ENCODE data around the gene OSBP. TPM values are rescaled to one million over a fixed set of nuclear protein-coding genes. Genes with fewer than 3 reads are reported as not detected.
"Not testable (repeated sequence)": the region's sequence is repeated elsewhere in the genome, so short reads cannot be mapped to it uniquely, and the experiment has no call there.

Gene OSBP
- total RNA-seq, 1 donor from 2014 or later, result 39.5 TPM

DNA sequence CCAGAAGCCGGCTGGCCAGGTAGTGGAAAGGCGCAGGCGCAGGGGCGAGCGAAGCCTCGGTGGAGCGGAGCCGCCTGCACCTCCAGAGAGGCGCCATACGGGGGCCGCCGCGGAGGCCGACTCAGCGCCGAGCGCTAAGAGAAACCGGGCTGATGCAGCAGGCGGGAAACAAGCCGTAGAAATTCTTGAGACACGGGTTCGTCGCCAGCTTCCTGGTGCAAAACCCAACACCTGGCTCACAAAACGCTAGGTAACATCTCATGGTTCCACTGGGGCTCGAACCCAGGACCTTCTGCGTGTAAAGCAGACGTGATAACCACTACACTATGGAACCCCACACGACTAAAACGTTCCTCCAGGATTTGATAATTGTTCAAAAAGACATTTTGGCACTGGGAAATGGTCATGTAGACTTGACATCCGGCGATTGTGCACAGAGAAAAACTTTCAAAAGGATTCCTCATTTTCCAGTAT lies 65.2 kb downstream of the OSBP start:
- H3K27ac Mint-ChIP-seq (ENCODE audit: unreplicated experiment), result peak overlapping the region; percentile 99
- peak; percentile 84 for DNase-seq (ENCODE audit: low spot score)
- H3K4me3 Mint-ChIP-seq (ENCODE audit: unreplicated experiment), result peak overlapping the region; percentile 91
- peaks cover 31% of the 10 kb centered on the region for H3K4me1 Mint-ChIP-seq (ENCODE audit: unreplicated experiment)
- H3K36me3 Mint-ChIP-seq (ENCODE audit: low read depth, unreplicated experiment), result peaks cover 8% of the 10 kb centered on the region
- H3K27me3 Mint-ChIP-seq (ENCODE audit: unreplicated experiment), result peaks cover 19% of the 10 kb centered on the region
- H3K9me3 Mint-ChIP-seq (ENCODE audit: unreplicated experiment), result no peaks in the 10 kb centered on the region
- TF ChIP-seq CTCF (IDR thresholded peaks at IDR 0.05; ENCODE audit: unreplicated experiment), result peak; percentile 27

DNA sequence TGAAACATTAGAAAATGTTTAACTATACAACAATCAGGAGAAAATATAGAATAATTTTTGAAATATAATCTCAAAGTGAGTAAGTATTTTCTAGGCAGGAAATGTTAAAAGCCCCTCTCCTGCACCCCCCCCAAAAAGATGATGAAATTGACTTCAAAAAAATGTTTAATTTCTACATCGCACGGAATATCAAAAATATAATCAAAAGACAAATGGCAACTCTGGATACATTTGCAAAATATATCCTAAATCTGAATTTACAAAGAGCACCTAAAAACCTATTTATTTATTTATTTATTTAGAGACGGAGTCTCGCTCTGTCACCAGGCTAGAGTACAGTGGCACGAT lies 67.3 kb downstream of the OSBP start:
- TF ChIP-seq CTCF (IDR thresholded peaks at IDR 0.05; ENCODE audit: unreplicated experiment), result no peak
- DNase-seq (ENCODE audit: low spot score), result no peak
- peaks cover 29% of the 10 kb centered on the region for H3K4me1 Mint-ChIP-seq (ENCODE audit: unreplicated experiment)
- peaks cover 8% of the 10 kb centered on the region for H3K36me3 Mint-ChIP-seq (ENCODE audit: low read depth, unreplicated experiment)
- peaks cover 18% of the 10 kb centered on the region for H3K27me3 Mint-ChIP-seq (ENCODE audit: unreplicated experiment)
- peak overlapping the region; percentile 59 for H3K27ac Mint-ChIP-seq (ENCODE audit: unreplicated experiment)
- H3K9me3 Mint-ChIP-seq (ENCODE audit: unreplicated experiment), result no peaks in the 10 kb centered on the region
- no peak overlapping the region for H3K4me3 Mint-ChIP-seq (ENCODE audit: unreplicated experiment)

GRCh38 chr11:59547605-59548308 lies 67.8 kb downstream of the OSBP start:
- not testable (repeated sequence) for H3K4me3 Mint-ChIP-seq (ENCODE audit: unreplicated experiment); H3K9me3 Mint-ChIP-seq (ENCODE audit: unreplicated experiment); DNase-seq (ENCODE audit: low spot score); H3K36me3 Mint-ChIP-seq (ENCODE audit: low read depth, unreplicated experiment)
- Mint-ChIP-seq H3K27me3 (ENCODE audit: unreplicated experiment) (peaks cover 18% of the 10 kb centered on the region), H3K27ac (ENCODE audit: unreplicated experiment) (peak overlapping the region; percentile 59), H3K4me1 (ENCODE audit: unreplicated experiment) (peaks cover 27% of the 10 kb centered on the region)

DNA sequence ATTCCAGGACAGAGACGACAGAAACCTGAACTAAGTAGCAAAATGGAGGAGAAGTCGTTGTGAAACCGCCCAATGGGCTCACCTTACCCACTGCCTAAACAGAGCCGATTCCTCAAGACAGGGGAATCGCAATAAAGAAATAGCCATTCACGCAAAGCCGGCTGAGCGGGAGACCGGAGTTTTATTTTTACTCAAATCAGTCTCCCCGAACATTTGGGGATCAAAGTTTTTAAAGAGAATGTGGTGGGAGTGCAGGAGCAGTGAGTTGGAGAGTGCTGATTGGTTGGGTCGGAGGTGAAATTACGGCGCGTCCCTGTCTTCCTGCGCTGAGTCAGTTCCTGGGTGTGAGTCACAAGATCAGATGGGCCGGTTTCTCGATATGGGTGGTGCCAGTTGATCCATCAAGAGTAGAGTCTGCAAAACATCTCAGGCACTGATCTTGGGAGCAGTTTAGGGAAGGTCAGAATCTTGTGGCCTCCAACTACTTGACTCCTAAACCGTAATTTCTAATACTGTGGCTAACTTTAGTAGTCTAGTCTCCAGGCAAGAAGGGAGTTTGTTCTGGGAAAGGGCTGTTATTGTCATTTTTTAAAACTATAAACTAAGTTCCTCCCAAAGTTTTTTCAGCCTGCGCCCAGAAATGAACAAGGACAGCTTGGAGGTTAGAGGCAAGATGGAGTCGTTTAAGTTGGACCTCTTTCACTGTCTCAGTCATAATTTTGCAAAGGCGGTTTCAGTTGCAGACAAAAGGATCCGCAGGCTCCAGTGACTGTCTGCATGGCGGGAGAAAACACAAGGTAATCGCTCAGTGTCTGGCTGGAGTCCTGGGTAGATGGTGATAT lies 70.2 kb downstream of the OSBP start:
- no peak for DNase-seq (ENCODE audit: low spot score)
- Mint-ChIP-seq H3K9me3 (ENCODE audit: unreplicated experiment) (no peaks in the 10 kb centered on the region), H3K4me1 (ENCODE audit: unreplicated experiment) (peaks cover 17% of the 10 kb centered on the region), H3K4me3 (ENCODE audit: unreplicated experiment) (no peak overlapping the region), H3K36me3 (ENCODE audit: low read depth, unreplicated experiment) (peaks cover under 1% of the 10 kb centered on the region), H3K27ac (ENCODE audit: unreplicated experiment) (no peak overlapping the region), H3K27me3 (ENCODE audit: unreplicated experiment) (peaks cover 5% of the 10 kb centered on the region)
- no peak for TF ChIP-seq CTCF (IDR thresholded peaks at IDR 0.05; ENCODE audit: unreplicated experiment)

DNA sequence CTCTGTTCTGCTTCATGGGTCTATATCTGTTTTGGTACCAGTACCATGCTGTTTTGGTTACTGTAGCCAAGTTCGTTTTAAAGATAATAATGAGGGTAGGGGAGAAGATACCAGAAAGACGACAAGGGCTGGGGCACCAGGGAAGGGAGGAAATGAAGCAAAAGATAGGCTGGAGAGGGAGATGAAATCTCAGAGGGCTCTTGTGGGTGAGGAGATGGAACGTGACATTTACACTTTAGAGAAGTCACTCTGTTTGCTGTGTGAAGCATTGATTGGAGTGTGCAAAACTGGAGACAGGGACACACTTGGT lies 70.8 kb downstream of the OSBP start:
- H3K27ac Mint-ChIP-seq (ENCODE audit: unreplicated experiment), result no peak overlapping the region
- no peak for DNase-seq (ENCODE audit: low spot score)
- H3K4me1 Mint-ChIP-seq (ENCODE audit: unreplicated experiment), result peaks cover 17% of the 10 kb centered on the region
- H3K4me3 Mint-ChIP-seq (ENCODE audit: unreplicated experiment), result no peak overlapping the region
- no peak for TF ChIP-seq CTCF (IDR thresholded peaks at IDR 0.05; ENCODE audit: unreplicated experiment)
- no peaks in the 10 kb centered on the region for H3K36me3 Mint-ChIP-seq (ENCODE audit: low read depth, unreplicated experiment)
- H3K27me3 Mint-ChIP-seq (ENCODE audit: unreplicated experiment), result peaks cover 2% of the 10 kb centered on the region
- no peaks in the 10 kb centered on the region for H3K9me3 Mint-ChIP-seq (ENCODE audit: unreplicated experiment)

DNA sequence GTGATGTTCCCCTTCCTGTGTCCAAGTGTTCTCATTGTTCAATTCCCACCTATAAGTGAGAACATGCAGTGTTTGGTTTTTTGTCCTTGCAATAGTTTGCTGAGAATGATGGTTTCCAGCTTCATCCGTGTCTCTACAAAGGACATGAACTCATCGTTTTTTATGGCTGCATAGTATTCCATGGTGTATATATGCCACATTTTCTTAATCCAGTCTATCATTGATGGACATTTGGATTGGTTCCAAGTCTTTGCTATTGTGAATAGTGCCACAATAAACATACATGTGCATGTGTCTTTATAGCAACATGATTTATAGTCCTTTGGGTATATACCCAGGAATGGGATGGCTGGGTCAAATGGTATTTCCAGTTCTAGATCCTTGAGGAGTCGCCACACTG lies 71.9 kb downstream of the OSBP start:
- H3K27me3 Mint-ChIP-seq (ENCODE audit: unreplicated experiment); DNase-seq (ENCODE audit: low spot score); H3K9me3 Mint-ChIP-seq (ENCODE audit: unreplicated experiment); H3K36me3 Mint-ChIP-seq (ENCODE audit: low read depth, unreplicated experiment); H3K4me1 Mint-ChIP-seq (ENCODE audit: unreplicated experiment); H3K27ac Mint-ChIP-seq (ENCODE audit: unreplicated experiment); H3K4me3 Mint-ChIP-seq (ENCODE audit: unreplicated experiment): not testable (repeated sequence)

All from endothelial cell (in vitro differentiated cells).